Tongue (tissue), 2 donors: ENCODE data around the gene ACAP1. TPM values are rescaled to one million over a fixed set of nuclear protein-coding genes. Genes with fewer than 3 reads are reported as not detected.
"Not testable (repeated sequence)": the region's sequence is repeated elsewhere in the genome, so short reads cannot be mapped to it uniquely, and the experiment has no call there.

ENCODE experiments used
- DNase-seq: peaks from one replicate; pipeline ENCODE4 v3.0.0-alpha.2; 2015
- total RNA-seq: library from RNA; depleted of rRNA; stranded (reverse); fragments of >200 nt; gene quantifications from one replicate; pipeline ENCODE4 v1.2.3, GENCODE V29; 2014

Gene ACAP1
- total RNA-seq, 1 donor from 2014 or later = 1.7 TPM

- DNase-seq = peak; percentile 50
These were observed 18.0 kb downstream of the ACAP1 start for GRCh38 chr17:7354262-7354843.

- peak; percentile 86 for DNase-seq
These were observed 18.7 kb downstream of the ACAP1 start, which contains the start of gene TMEM95 for GRCh38 chr17:7355053-7355452. TMEM95 (plus strand) TSS chr17:7355156; CDS start chr17:7355205, 49 bp downstream.

- no peak for DNase-seq
These were observed 19.2 kb downstream of the ACAP1 start for GRCh38 chr17:7355573-7355972.

- DNase-seq = peak; percentile 79
These were observed 19.8 kb downstream of the ACAP1 start for GRCh38 chr17:7356072-7356549.

- no peak for DNase-seq
These were observed 20.4 kb downstream of the ACAP1 start for GRCh38 chr17:7356756-7357155.

- DNase-seq = no peak
These were observed 21.1 kb downstream of the ACAP1 start for GRCh38 chr17:7357381-7357780.

GRCh38 chr17:7361906-7362305 is 25.6 kb downstream of the ACAP1 start:
- no peak for DNase-seq

GRCh38 chr17:7363311-7363710 is 27.0 kb downstream of the ACAP1 start:
- DNase-seq = no peak

GRCh38 chr17:7365963-7366362 is 29.6 kb downstream of the ACAP1 start:
- DNase-seq = not testable (repeated sequence)

- DNase-seq = no peak
These were observed 30.8 kb downstream of the ACAP1 start for GRCh38 chr17:7367083-7367482.

GRCh38 chr17:7367918-7368598 is 31.7 kb downstream of the ACAP1 start:
- no peak for DNase-seq

GRCh38 chr17:7368599-7368994 is 32.3 kb downstream of the ACAP1 start:
- DNase-seq = not testable (repeated sequence)

- DNase-seq = no peak
These were observed 33.5 kb downstream of the ACAP1 start for GRCh38 chr17:7369825-7370224.

GRCh38 chr17:7370853-7371252 is 34.5 kb downstream of the ACAP1 start:
- no peak for DNase-seq

- DNase-seq = no peak
These were observed 38.0 kb downstream of the ACAP1 start for GRCh38 chr17:7374353-7374752.

- no peak for DNase-seq
These were observed 42.8 kb downstream of the ACAP1 start for GRCh38 chr17:7379134-7379533.

- DNase-seq = peak; percentile 67
These were observed 44.0 kb downstream of the ACAP1 start for GRCh38 chr17:7380321-7380720.

GRCh38 chr17:7380855-7381683 is 44.7 kb downstream of the ACAP1 start, which contains the start of gene TNK1:
TNK1 (plus strand) TSS chr17:7381089; CDS start chr17:7382927, 1,838 bp downstream.
- peak; percentile 38 for DNase-seq

- DNase-seq = no peak
These were observed 46.6 kb downstream of the ACAP1 start for GRCh38 chr17:7382901-7383300.

GRCh38 chr17:7383371-7383741 is 47.0 kb downstream of the ACAP1 start:
- DNase-seq = no peak

- DNase-seq = peak; percentile 71
These were observed 47.6 kb downstream of the ACAP1 start for GRCh38 chr17:7383742-7384488.

GRCh38 chr17:7384489-7385081 is 48.3 kb downstream of the ACAP1 start:
- DNase-seq = no peak
